Measurements from ENCODE around the gene USH2A.

DNA sequence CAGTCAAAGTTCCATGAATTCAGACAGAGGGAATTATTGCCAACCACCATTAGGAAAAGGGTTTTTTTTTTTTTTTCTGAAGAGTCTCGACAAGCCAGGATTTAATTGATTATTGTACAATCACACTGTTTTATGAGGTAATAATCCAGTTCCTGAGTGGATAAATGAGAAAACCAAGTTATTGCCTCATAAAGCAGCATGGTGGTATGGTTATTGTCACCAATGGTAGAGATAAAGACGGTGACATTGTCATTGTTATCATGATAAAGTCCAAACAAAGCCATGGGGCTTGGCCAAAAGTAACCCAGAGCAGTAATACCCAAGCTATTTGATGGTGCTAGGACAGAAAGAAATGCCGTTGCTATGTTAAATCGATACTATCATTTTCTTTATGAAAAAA lies 232.8 kb downstream of the USH2A start:
- TF ChIP-seq SMC3 (IDR thresholded peaks at IDR 0.05) (no peak), HOXA7 (CRISPR knock-in tag; IDR thresholded peaks at IDR 0.05) (no peak), RFX5 (IDR thresholded peaks at IDR 0.05) (no peak), RCOR1 (IDR thresholded peaks at IDR 0.05; ENCODE audit: low read depth, low read length) (no peak), NFE2L2 (conservative IDR thresholded peaks at IDR 0.05; ENCODE audit: low read length) (no peak), HDAC2 (IDR thresholded peaks at IDR 0.05) (no peak), JUNB (IDR thresholded peaks at IDR 0.05) (no peak), MAFK (IDR thresholded peaks at IDR 0.05; ENCODE audit: partially characterized antibody) (no peak), EHMT2 (IDR thresholded peaks at IDR 0.05; ENCODE audit: low read depth) (no peak), KDM1A (IDR thresholded peaks at IDR 0.05; ENCODE audit: low read depth) (no peak)
- TF ChIP-seq, protein P1, sequence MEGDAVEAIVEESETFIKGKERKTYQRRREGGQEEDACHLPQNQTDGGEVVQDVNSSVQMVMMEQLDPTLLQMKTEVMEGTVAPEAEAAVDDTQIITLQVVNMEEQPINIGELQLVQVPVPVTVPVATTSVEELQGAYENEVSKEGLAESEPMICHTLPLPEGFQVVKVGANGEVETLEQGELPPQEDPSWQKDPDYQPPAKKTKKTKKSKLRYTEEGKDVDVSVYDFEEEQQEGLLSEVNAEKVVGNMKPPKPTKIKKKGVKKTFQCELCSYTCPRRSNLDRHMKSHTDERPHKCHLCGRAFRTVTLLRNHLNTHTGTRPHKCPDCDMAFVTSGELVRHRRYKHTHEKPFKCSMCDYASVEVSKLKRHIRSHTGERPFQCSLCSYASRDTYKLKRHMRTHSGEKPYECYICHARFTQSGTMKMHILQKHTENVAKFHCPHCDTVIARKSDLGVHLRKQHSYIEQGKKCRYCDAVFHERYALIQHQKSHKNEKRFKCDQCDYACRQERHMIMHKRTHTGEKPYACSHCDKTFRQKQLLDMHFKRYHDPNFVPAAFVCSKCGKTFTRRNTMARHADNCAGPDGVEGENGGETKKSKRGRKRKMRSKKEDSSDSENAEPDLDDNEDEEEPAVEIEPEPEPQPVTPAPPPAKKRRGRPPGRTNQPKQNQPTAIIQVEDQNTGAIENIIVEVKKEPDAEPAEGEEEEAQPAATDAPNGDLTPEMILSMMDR (IDR thresholded peaks at IDR 0.05): no peak
